Measurements from ENCODE around the gene DCAF8.

Gene DCAF8

DNA sequence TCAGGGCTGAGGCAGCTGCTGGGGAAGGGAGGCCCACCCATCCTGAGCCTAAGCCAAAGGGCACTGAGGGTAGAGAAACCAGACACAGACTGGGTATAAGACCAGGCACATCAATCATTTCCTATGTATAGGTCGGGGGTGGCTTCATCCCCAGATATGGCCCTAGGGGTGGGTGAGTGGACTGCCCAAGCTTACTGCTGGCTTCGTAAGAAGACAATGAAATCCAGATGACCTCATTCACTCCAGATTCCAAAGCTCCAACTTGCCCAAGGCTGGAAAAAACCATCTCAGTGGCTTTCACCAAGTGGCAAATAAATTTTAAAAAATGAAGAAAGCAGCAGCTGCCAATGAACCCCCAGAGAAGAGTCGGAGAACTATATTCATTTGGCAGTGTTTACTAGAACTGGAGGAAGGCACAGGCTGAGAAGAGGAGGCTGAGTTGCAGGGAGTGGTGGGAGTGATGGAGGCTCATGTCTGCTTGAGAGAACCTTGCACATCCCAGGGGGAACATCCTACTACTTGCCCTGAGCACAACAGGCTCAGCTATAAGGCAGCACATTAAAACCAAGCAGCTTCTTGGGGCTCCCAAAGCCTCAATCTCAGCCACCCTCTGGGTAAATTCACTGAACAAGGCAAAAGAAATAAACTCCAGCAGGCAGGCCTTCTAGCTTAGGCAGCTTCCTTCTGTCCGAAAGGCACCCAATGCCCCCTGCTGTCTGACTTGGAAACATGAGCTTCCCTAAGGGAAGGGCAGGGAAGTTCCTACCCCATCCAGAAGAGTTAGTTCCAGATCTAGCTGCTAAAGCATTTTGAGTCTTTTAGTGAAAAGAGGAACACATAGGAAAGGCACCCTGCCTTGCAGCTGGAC lies 43.1 kb downstream of the DCAF8 start:
- TF ChIP-seq, protein P1, sequence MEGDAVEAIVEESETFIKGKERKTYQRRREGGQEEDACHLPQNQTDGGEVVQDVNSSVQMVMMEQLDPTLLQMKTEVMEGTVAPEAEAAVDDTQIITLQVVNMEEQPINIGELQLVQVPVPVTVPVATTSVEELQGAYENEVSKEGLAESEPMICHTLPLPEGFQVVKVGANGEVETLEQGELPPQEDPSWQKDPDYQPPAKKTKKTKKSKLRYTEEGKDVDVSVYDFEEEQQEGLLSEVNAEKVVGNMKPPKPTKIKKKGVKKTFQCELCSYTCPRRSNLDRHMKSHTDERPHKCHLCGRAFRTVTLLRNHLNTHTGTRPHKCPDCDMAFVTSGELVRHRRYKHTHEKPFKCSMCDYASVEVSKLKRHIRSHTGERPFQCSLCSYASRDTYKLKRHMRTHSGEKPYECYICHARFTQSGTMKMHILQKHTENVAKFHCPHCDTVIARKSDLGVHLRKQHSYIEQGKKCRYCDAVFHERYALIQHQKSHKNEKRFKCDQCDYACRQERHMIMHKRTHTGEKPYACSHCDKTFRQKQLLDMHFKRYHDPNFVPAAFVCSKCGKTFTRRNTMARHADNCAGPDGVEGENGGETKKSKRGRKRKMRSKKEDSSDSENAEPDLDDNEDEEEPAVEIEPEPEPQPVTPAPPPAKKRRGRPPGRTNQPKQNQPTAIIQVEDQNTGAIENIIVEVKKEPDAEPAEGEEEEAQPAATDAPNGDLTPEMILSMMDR (IDR thresholded peaks at IDR 0.05) = peak; percentile 60
- peak overlapping the region; percentile 46 to 62 for H3K27ac ChIP-seq
- DNase-seq (ENCODE audit: low spot score) = no peak
- no peak overlapping the region for H3K4me3 ChIP-seq

DNA sequence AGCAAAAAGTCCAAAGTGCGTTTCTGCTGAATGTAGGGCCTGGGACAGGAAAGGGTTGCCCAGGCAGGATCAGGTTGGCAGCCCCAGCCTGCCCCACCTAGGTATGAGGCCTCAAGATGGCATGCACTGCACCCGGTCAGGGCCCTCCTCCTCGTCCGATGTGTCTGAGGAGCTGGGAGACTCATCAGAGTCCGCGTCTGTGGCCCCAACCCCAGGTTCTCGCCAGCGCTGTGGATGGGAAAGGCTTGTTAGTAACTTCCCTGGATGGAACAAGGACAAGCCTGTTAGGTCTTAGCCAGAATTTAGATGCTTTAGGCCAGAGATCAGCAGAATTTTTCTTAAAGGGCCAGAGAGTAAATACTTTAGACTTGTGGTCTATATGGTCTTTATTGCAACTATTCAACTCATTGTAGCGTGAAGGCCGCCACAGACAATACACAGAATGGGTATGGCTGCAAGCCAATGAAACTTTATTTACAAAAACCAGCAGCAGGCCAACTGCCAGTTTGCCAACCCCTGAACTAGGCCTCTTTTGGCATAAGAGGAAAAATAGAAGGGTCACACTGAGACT lies 44.8 kb downstream of the DCAF8 start:
- H3K27ac ChIP-seq = peak overlapping the region; percentile 46 to 62
- H3K4me3 ChIP-seq = no peak overlapping the region
- no peak for DNase-seq (ENCODE audit: low spot score)
- TF ChIP-seq, protein P1 (IDR thresholded peaks at IDR 0.05) = no peak

DNA sequence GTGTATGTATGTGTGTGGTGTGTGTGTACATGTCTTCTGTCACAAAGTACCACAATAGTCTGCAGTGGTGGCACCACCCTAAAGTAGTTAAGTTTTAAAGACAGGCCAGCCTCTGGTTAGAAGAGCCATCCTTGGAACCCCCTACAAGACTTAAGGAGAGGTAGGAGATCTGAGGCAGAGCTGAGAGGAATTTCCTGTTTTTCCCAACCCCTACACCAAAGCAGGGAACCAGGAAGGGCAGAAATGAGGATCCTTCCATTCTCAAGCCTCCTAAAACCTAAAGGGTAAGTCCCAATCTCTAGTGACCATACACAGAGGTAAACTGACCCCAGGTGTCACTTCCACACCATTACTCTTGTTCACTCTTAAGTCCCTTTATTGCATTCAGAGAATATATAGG lies 46.0 kb downstream of the DCAF8 start:
- DNase-seq (ENCODE audit: low spot score) = no peak
- TF ChIP-seq, protein P1 (IDR thresholded peaks at IDR 0.05) = no peak
- Histone ChIP-seq H3K4me3 (no peak overlapping the region), H3K27ac (peak overlapping the region in 1 of 2 donors; percentile 10)

DNA sequence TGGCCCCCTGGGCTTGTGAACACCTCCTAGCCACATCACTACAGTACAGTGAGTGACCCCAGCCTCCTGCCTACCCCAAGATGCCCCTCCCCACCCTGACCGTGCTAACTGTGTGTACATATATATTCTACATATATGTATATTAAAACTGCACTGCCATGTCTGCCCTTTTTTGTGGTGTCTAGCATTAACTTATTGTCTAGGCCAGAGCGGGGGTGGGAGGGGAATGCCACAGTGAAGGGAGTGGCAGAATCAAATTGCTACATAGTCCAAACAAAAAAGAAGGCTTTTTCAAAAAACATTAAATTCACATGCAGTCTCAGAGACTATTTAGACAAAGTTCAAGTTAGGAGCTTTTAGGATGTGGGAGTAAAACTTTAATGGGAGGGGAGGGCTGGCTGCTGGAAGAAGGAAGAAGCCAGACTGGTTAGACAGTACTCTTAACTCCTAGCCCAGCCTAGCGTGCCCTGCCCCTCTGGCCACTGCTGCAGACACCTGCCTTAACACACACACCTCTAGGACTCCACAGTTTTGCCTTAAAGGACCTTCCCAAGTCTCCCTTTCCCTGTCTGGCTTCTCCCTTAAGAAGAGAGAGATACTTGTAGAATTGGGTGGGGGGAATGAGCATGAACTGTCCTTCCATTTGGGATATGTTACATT lies 47.7 kb downstream of the DCAF8 start:
- Histone ChIP-seq H3K4me3 (no peak overlapping the region), H3K27ac (no peak overlapping the region)
- TF ChIP-seq, protein P1 (IDR thresholded peaks at IDR 0.05) = no peak
- no peak for DNase-seq (ENCODE audit: low spot score)

DNA sequence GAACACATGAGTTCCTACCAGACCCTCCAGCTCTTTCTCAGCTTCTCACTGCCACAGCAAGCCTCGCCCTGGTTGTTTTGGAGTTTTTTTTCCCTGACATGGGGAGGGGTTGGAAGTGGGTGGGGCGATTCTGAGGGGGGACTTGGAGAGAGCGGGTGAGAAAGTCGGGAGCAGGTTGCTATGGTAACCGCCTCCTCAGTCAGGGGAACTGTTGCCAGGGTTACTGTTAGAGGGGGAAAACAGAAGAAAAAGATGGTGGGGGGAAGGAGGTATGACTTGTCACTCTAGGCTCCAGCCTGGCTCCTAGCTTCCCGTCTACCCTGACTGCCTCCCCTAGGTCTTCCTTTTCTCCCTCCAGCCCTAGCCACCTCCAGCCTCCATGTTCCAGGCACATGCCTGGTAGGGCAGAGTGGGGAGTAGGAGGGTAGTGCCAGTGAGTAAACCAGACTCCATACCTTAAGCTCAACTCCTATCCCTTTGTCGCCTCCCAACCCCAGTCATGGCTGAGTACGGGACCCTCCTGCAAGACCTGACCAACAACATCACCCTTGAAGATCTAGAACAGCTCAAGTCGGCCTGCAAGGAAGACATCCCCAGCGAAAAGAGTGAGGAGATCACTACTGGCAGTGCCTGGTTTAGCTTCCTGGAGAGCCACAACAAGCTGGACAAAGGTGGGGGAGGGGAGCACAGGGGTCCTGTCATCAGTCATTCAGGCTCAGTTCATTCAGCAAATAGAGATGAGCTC lies 51.1 kb downstream of the DCAF8 start:
- no peak for DNase-seq (ENCODE audit: low spot score)
- H3K27ac ChIP-seq = peak overlapping the region; percentile 40 to 99
- H3K4me3 ChIP-seq = no peak overlapping the region
- TF ChIP-seq, protein P1 (IDR thresholded peaks at IDR 0.05) = no peak

DNA sequence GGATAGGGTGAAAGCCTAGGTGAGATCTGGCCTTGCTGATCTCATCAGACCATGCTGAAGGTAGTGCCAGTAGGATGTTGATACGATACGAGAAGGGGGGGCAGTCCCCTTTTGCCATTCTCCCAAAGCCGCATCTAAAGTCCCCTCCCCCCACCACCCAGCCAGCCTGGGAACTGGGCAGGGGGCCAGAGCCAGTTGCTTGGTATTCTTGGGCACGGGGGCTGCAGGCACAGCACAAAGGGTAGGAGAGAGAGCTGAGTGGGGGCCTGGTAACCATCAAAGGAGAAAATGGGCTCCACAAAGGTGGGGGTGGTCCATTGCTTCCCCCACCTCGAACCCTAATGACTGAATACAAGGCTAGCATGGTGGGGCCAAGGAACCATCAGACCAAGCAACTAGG lies 51.8 kb downstream of the DCAF8 start:
- TF ChIP-seq, protein P1 (IDR thresholded peaks at IDR 0.05) = no peak
- H3K27ac ChIP-seq = peak overlapping the region; percentile 40 to 99
- peak overlapping the region; percentile 29 for H3K4me3 ChIP-seq
- no peak for DNase-seq (ENCODE audit: low spot score)

Data from coronary artery (tissue), 2 donors.